HG03571 (cell line): ENCODE results near the gene KIF25.
"Not testable (repeated sequence)": the region's sequence is repeated elsewhere in the genome, so short reads cannot be mapped to it uniquely, and the experiment has no call there.

ENCODE experiments used
- ATAC-seq: cut with Tn5 transposase; IDR thresholded peaks from one replicate; pipeline ENCODE4 v1.9.1; 2021; ENCODE audit not compliant: unreplicated experiment

The KIF25 gene

GRCh38 chr6:167974640-167975344, 22.7 kb upstream of the KIF25 start:
- ATAC-seq, result no peak

GRCh38 chr6:167975458-167975857, 22.0 kb upstream of the KIF25 start:
- no peak for ATAC-seq

- not testable (repeated sequence) for ATAC-seq
Measured at GRCh38 chr6:167976116-167976657, 21.3 kb upstream of the KIF25 start.

GRCh38 chr6:167976708-167977107, 20.8 kb upstream of the KIF25 start:
- no peak for ATAC-seq

GRCh38 chr6:167977717-167978467, 19.6 kb upstream of the KIF25 start:
- no peak for ATAC-seq

- ATAC-seq, result no peak
Measured at GRCh38 chr6:167978607-167979006, 18.9 kb upstream of the KIF25 start.

- no peak for ATAC-seq
Measured at GRCh38 chr6:167979436-167980139, 17.9 kb upstream of the KIF25 start.

GRCh38 chr6:167980911-167981580, 16.4 kb upstream of the KIF25 start:
- no peak for ATAC-seq

GRCh38 chr6:167981916-167982462, 15.5 kb upstream of the KIF25 start:
- ATAC-seq, result no peak

- no peak for ATAC-seq
Measured at GRCh38 chr6:167984144-167984719, 13.2 kb upstream of the KIF25 start.

GRCh38 chr6:167984876-167985604, 12.4 kb upstream of the KIF25 start:
- no peak for ATAC-seq

- no peak for ATAC-seq
Measured at GRCh38 chr6:167985911-167986595, 11.4 kb upstream of the KIF25 start.

- no peak for ATAC-seq
Measured at GRCh38 chr6:167987396-167988153, 9.9 kb upstream of the KIF25 start.

GRCh38 chr6:167988154-167988495, 9.3 kb upstream of the KIF25 start:
- ATAC-seq, result no peak

GRCh38 chr6:167988945-167989841, 8.3 kb upstream of the KIF25 start:
- no peak for ATAC-seq

- no peak for ATAC-seq
Measured at GRCh38 chr6:167990016-167990945, 7.2 kb upstream of the KIF25 start.
